ENCODE results near the gene DOCK4.
A peak's percentile ranks its signal among the peaks of the same experiment; 100 is the strongest.
"Not testable (repeated sequence)": the region's sequence is repeated elsewhere in the genome, so short reads cannot be mapped to it uniquely, and the experiment has no call there.

Gene DOCK4

DNA sequence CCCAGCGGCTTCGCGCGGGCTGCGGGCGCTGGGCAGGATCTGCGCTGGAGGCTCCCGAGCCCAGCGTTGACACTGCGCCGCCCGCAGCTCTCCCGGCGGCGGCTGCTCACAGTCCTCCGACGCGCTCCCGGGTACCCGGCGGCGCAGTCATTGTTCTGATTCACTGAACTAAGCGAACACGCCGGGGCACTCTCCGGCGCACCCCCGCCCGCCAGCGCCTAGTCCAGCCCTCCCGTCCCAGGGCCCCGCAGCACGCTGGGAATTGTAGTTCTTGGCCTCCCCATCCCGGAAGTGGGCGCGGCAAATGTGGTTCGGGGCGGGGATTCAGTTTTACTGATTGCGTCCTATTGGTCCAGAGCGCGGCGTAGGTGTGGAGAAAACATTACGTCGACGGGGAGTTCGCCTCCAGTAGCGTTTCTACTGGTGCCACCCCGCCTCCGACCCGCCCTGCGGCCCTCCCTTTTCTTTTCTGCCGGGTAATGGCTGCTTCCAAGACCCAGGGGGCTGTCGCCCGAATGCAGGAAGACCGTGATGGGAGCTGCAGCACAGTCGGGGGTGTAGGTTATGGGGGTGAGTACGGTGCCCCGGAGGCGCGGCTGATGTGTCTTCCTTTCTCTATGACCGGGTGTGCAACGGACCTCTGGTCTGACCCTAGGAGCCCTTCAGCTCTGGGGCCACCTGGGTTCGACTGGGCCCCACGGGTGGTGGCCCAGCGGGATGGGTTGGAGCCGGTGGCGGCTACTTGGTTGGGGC is at the start of gene DOCK4, which contains the start of gene ZNF277:
TSS of gene DOCK4 (minus strand) at position 162 of the 753 bp plus-strand sequence. CDS start 261 bp downstream, outside the sequence.
TSS of gene ZNF277 (plus strand) at position 458 of the 753 bp plus-strand sequence. CDS start at position 480, 22 bp downstream.
- H3K4me1 ChIP-seq (ENCODE audit: insufficient read depth, low read length), result peaks cover 6% of the 10 kb centered on the region; the same call in 1 of the 2 replicates
- peak within 1 kb of the TSS; percentile 97 for H3K9ac ChIP-seq (ENCODE audit: low read depth, low read length)
- no peaks in the 10 kb centered on the region for H3K9me3 ChIP-seq (ENCODE audit: control insufficient read depth, insufficient read depth, low read length)
- no peaks in the 10 kb centered on the region for H3K36me3 ChIP-seq (ENCODE audit: insufficient read depth, low read length)

- Histone ChIP-seq H3K9ac (ENCODE audit: low read depth, low read length) (no peak overlapping the region), H3K9me3 (ENCODE audit: control insufficient read depth, insufficient read depth, low read length) (no peaks in the 10 kb centered on the region), H3K36me3 (ENCODE audit: insufficient read depth, low read length) (no peaks in the 10 kb centered on the region), H3K4me1 (ENCODE audit: insufficient read depth, low read length) (peaks cover 40% of the 10 kb centered on the region)
Measured at GRCh38 chr7:112255388-112255720, 49.2 kb upstream of the DOCK4 start.

GRCh38 chr7:112254709-112255387 is 48.6 kb upstream of the DOCK4 start:
- Histone ChIP-seq H3K9me3 (ENCODE audit: control insufficient read depth, insufficient read depth, low read length) (no peaks in the 10 kb centered on the region), H3K9ac (ENCODE audit: low read depth, low read length) (no peak overlapping the region), H3K36me3 (ENCODE audit: insufficient read depth, low read length) (no peaks in the 10 kb centered on the region), H3K4me1 (ENCODE audit: insufficient read depth, low read length) (peaks cover 40% of the 10 kb centered on the region)

- no peak overlapping the region for H3K9ac ChIP-seq (ENCODE audit: low read depth, low read length)
- peaks cover 43% of the 10 kb centered on the region for H3K4me1 ChIP-seq (ENCODE audit: insufficient read depth, low read length)
- H3K9me3 ChIP-seq (ENCODE audit: control insufficient read depth, insufficient read depth, low read length), result no peaks in the 10 kb centered on the region
- no peaks in the 10 kb centered on the region for H3K36me3 ChIP-seq (ENCODE audit: insufficient read depth, low read length)
Measured at GRCh38 chr7:112254156-112254555, 48.0 kb upstream of the DOCK4 start.

DNA sequence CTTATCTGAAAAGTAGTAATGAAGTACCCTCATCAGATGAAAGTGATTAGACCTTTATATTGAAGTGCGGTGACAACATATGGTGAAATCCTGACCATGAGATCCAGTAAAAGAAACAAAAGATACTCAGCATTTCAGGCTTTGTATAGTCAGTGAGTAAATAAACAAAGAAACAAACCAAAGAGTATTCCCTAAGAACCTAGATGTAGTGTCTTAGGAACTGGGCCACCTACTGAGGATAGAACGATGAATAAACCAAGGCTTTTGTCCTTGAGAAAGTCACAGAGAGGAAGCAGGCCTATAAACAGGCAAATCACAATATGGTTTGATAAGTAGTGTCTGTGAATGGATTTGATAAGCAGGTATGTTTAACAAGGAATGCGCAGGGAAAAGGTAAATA is 46.5 kb upstream of the DOCK4 start:
- Histone ChIP-seq H3K9ac (ENCODE audit: low read depth, low read length) (no peak overlapping the region), H3K9me3 (ENCODE audit: control insufficient read depth, insufficient read depth, low read length) (no peaks in the 10 kb centered on the region), H3K36me3 (ENCODE audit: insufficient read depth, low read length) (no peaks in the 10 kb centered on the region), H3K4me1 (ENCODE audit: insufficient read depth, low read length) (peaks cover 50% of the 10 kb centered on the region)

- Histone ChIP-seq H3K36me3 (ENCODE audit: insufficient read depth, low read length) (no peaks in the 10 kb centered on the region), H3K9ac (ENCODE audit: low read depth, low read length) (no peak overlapping the region), H3K4me1 (ENCODE audit: insufficient read depth, low read length) (peaks cover 50% of the 10 kb centered on the region), H3K9me3 (ENCODE audit: control insufficient read depth, insufficient read depth, low read length) (no peaks in the 10 kb centered on the region)
Measured at GRCh38 chr7:112252141-112252540, 45.9 kb upstream of the DOCK4 start.

DNA sequence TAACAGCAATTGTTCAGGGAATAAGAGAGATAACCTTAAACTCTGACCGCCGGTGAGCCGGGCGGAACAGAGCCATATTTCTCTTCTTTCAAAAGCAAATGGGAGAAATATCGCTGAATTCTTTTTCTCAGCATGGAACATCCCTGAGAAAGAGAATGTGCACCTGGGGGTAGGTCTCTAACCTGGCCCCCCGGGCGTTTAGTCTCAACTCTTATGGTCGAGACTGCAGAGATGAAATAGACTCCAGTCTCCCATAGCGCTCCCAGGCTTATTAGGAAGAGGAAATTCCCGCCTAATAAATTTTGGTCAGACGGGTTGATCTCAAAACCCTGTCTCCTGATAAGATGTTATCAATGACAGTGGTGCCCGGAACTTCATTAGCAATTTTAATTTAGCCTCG is 43.8 kb upstream of the DOCK4 start:
- peaks cover 40% of the 10 kb centered on the region for H3K4me1 ChIP-seq (ENCODE audit: insufficient read depth, low read length)
- not testable (repeated sequence) for H3K9ac ChIP-seq (ENCODE audit: low read depth, low read length); H3K9me3 ChIP-seq (ENCODE audit: control insufficient read depth, insufficient read depth, low read length); H3K36me3 ChIP-seq (ENCODE audit: insufficient read depth, low read length)

GRCh38 chr7:112248598-112248997 is 42.4 kb upstream of the DOCK4 start:
- Histone ChIP-seq H3K9me3 (ENCODE audit: control insufficient read depth, insufficient read depth, low read length) (no peaks in the 10 kb centered on the region), H3K4me1 (ENCODE audit: insufficient read depth, low read length) (peaks cover 32% of the 10 kb centered on the region), H3K9ac (ENCODE audit: low read depth, low read length) (no peak overlapping the region), H3K36me3 (ENCODE audit: insufficient read depth, low read length) (no peaks in the 10 kb centered on the region; the same call in 1 of the 2 replicates)

DNA sequence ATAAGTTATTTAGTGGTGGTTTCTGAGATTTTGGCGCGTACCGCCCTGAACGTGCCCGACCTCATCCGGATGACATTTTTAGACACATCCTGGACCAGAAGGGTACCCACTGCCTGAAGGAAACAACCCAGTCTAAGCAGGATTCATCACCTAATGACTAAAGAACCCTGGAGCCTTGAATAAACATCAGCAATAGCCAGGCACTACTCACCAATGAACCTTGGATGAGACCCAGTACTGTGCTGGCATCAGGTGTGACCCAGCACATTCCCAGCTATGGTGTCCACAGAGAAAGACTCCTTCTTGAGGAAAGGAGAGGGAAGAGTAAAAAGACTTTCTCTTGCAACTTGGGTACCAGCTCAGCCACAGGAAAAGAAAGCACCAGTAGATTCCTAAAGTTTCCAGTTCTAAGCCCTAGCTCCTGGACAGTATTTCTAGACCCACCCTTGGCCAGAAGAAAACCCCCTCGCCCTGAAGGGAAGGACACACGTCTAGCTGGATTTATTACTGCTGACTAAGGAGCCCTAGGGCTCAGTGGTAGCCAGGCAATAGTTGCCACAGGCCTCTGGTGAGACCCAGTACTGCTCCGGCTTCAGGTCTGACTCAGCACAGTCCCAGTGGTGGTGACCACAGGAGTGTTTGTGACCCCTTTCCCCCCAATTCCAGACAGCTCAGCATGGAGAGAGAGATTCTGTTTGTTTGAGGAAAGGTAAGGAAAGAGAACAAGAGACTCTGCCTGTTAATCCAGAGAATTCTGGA is 32.8 kb upstream of the DOCK4 start:
- Histone ChIP-seq H3K4me1 (ENCODE audit: insufficient read depth, low read length) (no peaks in the 10 kb centered on the region), H3K9ac (ENCODE audit: low read depth, low read length) (no peak overlapping the region), H3K36me3 (ENCODE audit: insufficient read depth, low read length) (no peaks in the 10 kb centered on the region), H3K9me3 (ENCODE audit: control insufficient read depth, insufficient read depth, low read length) (no peaks in the 10 kb centered on the region)

GRCh38 chr7:112238330-112238729 is 32.1 kb upstream of the DOCK4 start:
- Histone ChIP-seq H3K4me1 (ENCODE audit: insufficient read depth, low read length) (no peaks in the 10 kb centered on the region), H3K9ac (ENCODE audit: low read depth, low read length) (no peak overlapping the region), H3K36me3 (ENCODE audit: insufficient read depth, low read length) (no peaks in the 10 kb centered on the region), H3K9me3 (ENCODE audit: control insufficient read depth, insufficient read depth, low read length) (no peaks in the 10 kb centered on the region)

GRCh38 chr7:112236597-112236996 is 30.4 kb upstream of the DOCK4 start:
- Histone ChIP-seq H3K9ac (ENCODE audit: low read depth, low read length) (no peak overlapping the region), H3K4me1 (ENCODE audit: insufficient read depth, low read length) (no peaks in the 10 kb centered on the region), H3K36me3 (ENCODE audit: insufficient read depth, low read length) (no peaks in the 10 kb centered on the region), H3K9me3 (ENCODE audit: control insufficient read depth, insufficient read depth, low read length) (no peaks in the 10 kb centered on the region)

GRCh38 chr7:112234147-112234546 is 27.9 kb upstream of the DOCK4 start:
- Histone ChIP-seq H3K9me3 (ENCODE audit: control insufficient read depth, insufficient read depth, low read length) (no peaks in the 10 kb centered on the region), H3K9ac (ENCODE audit: low read depth, low read length) (no peak overlapping the region), H3K36me3 (ENCODE audit: insufficient read depth, low read length) (no peaks in the 10 kb centered on the region), H3K4me1 (ENCODE audit: insufficient read depth, low read length) (no peaks in the 10 kb centered on the region)

GRCh38 chr7:112233048-112233697 is 27.0 kb upstream of the DOCK4 start:
- no peaks in the 10 kb centered on the region for H3K36me3 ChIP-seq (ENCODE audit: insufficient read depth, low read length)
- H3K4me1 ChIP-seq (ENCODE audit: insufficient read depth, low read length), result no peaks in the 10 kb centered on the region
- no peak overlapping the region for H3K9ac ChIP-seq (ENCODE audit: low read depth, low read length)
- H3K9me3 ChIP-seq (ENCODE audit: control insufficient read depth, insufficient read depth, low read length), result no peaks in the 10 kb centered on the region

Data from ES-I3 (cell line).